C4-2B (cell line): Measurements from ENCODE around the gene THTPA.

Experiments used
- CTCF ChIP-seq: fragments of 450-650 bp; conservative IDR thresholded peaks from 2 replicates; pipeline ENCODE4 v1.5.1; 2017; ENCODE audit warnings: mild to moderate bottlenecking
- ZFX ChIP-seq: fragments of 450-650 bp; IDR thresholded peaks from 2 replicates; pipeline ENCODE4 v1.6.1; 2017

GRCh38 chr14:23539248-23540140 lies 16.6 kb upstream of the THTPA start:
- TF ChIP-seq CTCF (peak; percentile 80), ZFX (no peak)
